GM23338 (cell line): ENCODE data around the gene HKDC1. TPM values are rescaled to one million over a fixed set of nuclear protein-coding genes. Genes with fewer than 3 reads are reported as not detected.

Experiments
- ATAC-seq: fragments of 200-7000 bp; cut with Tn5 transposase; 3 replicates; pipeline ENCODE4 v1.9.1; 2020
- DNase-seq: peaks from one replicate; pipeline ENCODE4 v3.0.0-alpha.2; 2015; ENCODE audit warnings: low spot score
- H2AFZ ChIP-seq: fragments of 200-600 bp; sonication (generic); 2 replicates; pipeline ENCODE4 v1.8.0; 2016; ENCODE audit warnings: antibody characterized with exemption, mild to moderate bottlenecking, moderate library complexity
- H3F3A ChIP-seq: fragments of 200-600 bp; sonication (generic); replicated peaks from 2 replicates; pipeline ENCODE4 v1.8.0; 2017; ENCODE audit warnings: antibody characterized with exemption, mixed run types, low read depth
- H3K27ac ChIP-seq: fragments of 200-600 bp; sonication (generic); 2 replicates; pipeline ENCODE4 v1.6.1; 2016; ENCODE audit warnings: low read depth
- H3K27me3 ChIP-seq: fragments of 200-600 bp; sonication (generic); 2 replicates; pipeline ENCODE4 v1.8.0; 2016; ENCODE audit warnings: mild to moderate bottlenecking, mixed run types, moderate library complexity; ENCODE audit not compliant: insufficient read depth
- H3K36me3 ChIP-seq: fragments of 200-600 bp; sonication (generic); 2 replicates; pipeline ENCODE4 v1.8.0; 2016; ENCODE audit warnings: mild to moderate bottlenecking; ENCODE audit not compliant: insufficient read depth
- H3K4me1 ChIP-seq: fragments of 200-600 bp; sonication (generic); 2 replicates; pipeline ENCODE4 v1.8.0; 2016; ENCODE audit warnings: mild to moderate bottlenecking, moderate library complexity; ENCODE audit not compliant: insufficient read depth
- H3K4me2 ChIP-seq: fragments of 200-600 bp; sonication (generic); 2 replicates; pipeline ENCODE4 v1.7.1; 2017; ENCODE audit warnings: mixed run types
- H3K4me3 ChIP-seq: fragments of 200-600 bp; sonication (generic); 2 replicates; pipeline ENCODE4 v1.6.1; 2016; ENCODE audit warnings: mixed run types
- H3K79me2 ChIP-seq: fragments of 200-600 bp; sonication (generic); replicated peaks from 2 replicates; pipeline ENCODE4 v1.8.0; 2017; ENCODE audit warnings: mild to moderate bottlenecking; ENCODE audit not compliant: insufficient read depth
- H3K9me2 ChIP-seq: fragments of 200-600 bp; sonication (generic); 2 replicates; pipeline ENCODE4 v1.8.0; 2017; ENCODE audit not compliant: insufficient read depth
- H4K20me1 ChIP-seq: fragments of 200-600 bp; sonication (generic); replicated peaks from 2 replicates; pipeline ENCODE4 v1.8.0; 2017; ENCODE audit warnings: mild to moderate bottlenecking; ENCODE audit not compliant: insufficient read depth
- H3K27ac Mint-ChIP-seq: 2 replicates; pipeline ENCODE4 v1.8.0; 2020; ENCODE audit warnings: inconsistent platforms, mild to moderate bottlenecking, moderate library complexity, mixed read lengths
- H3K27me3 Mint-ChIP-seq: 3 replicates; pipeline ENCODE4 v1.8.0; 2022; ENCODE audit warnings: low read depth, mild to moderate bottlenecking, moderate library complexity, mixed read lengths, inconsistent platforms; ENCODE audit not compliant: insufficient read depth, poor library complexity
- H3K36me3 Mint-ChIP-seq: 3 replicates; pipeline ENCODE4 v1.8.0; 2021; ENCODE audit warnings: low read depth, mild to moderate bottlenecking, inconsistent platforms, moderate library complexity, mixed read lengths
- H3K4me1 Mint-ChIP-seq: 3 replicates; pipeline ENCODE4 v1.8.0; 2020; ENCODE audit warnings: mild to moderate bottlenecking, inconsistent platforms, mixed read lengths
- H3K4me3 Mint-ChIP-seq: 3 replicates; pipeline ENCODE4 v1.8.0; 2021; ENCODE audit warnings: moderate library complexity, mild to moderate bottlenecking, inconsistent platforms, mixed read lengths
- H3K9me3 Mint-ChIP-seq: 3 replicates; pipeline ENCODE4 v1.8.0; 2020; ENCODE audit warnings: moderate library complexity, mild to moderate bottlenecking, inconsistent platforms, mixed read lengths
- CREB1 ChIP-seq: fragments of 250-450 bp; sonication (Bioruptor Pico); IDR thresholded peaks from 2 replicates; pipeline ENCODE4 v1.5.0; 2020; ENCODE audit warnings: low read depth, mild to moderate bottlenecking, moderate library complexity
- ETS1 ChIP-seq: IDR thresholded peaks from 2 replicates; pipeline ENCODE4 v1.6.1; 2016; ENCODE audit warnings: antibody characterized with exemption
- EZH2 ChIP-seq: fragments of 200-600 bp; sonication (generic); IDR thresholded peaks from one replicate; pipeline ENCODE4 v1.8.0; 2017; ENCODE audit warnings: antibody characterized with exemption, mild to moderate bottlenecking, low read depth; ENCODE audit not compliant: unreplicated experiment
- EZH2phosphoT487 ChIP-seq: fragments of 200-600 bp; sonication (generic); IDR thresholded peaks from one replicate; pipeline ENCODE4 v1.8.1; 2018; ENCODE audit warnings: antibody characterized with exemption; ENCODE audit not compliant: unreplicated experiment
- JUNB ChIP-seq: IDR thresholded peaks from one replicate; pipeline ENCODE4 v1.6.1; 2016; ENCODE audit warnings: antibody characterized with exemption; ENCODE audit not compliant: unreplicated experiment
- NANOG ChIP-seq: IDR thresholded peaks from 2 replicates; pipeline ENCODE4 v1.6.1; 2016; ENCODE audit warnings: antibody characterized with exemption, borderline replicate concordance
- POLR2AphosphoS5 ChIP-seq: IDR thresholded peaks from 2 replicates; pipeline ENCODE4 v1.6.1; 2016; ENCODE audit warnings: antibody characterized with exemption, low read depth
- REST ChIP-seq: IDR thresholded peaks from one replicate; pipeline ENCODE4 v1.6.1; 2018; ENCODE audit warnings: antibody characterized with exemption; ENCODE audit not compliant: unreplicated experiment
- STAT1 ChIP-seq: IDR thresholded peaks from one replicate; pipeline ENCODE4 v1.6.1; 2016; ENCODE audit warnings: antibody characterized with exemption; ENCODE audit not compliant: unreplicated experiment
- ZNF114 ChIP-seq: fragments of 250-450 bp; sonication (Bioruptor Pico); IDR thresholded peaks from 2 replicates; pipeline ENCODE4 v1.5.0; 2020; ENCODE audit warnings: mild to moderate bottlenecking, moderate library complexity
- ZNF331 ChIP-seq: fragments of 250-450 bp; sonication (Bioruptor Pico); IDR thresholded peaks from 2 replicates; pipeline ENCODE4 v1.5.0; 2020; ENCODE audit warnings: low read depth, mild to moderate bottlenecking, moderate library complexity
- ZNF462 ChIP-seq: fragments of 250-450 bp; sonication (Bioruptor Pico); IDR thresholded peaks from 2 replicates; pipeline ENCODE4 v1.5.0; 2020; ENCODE audit warnings: mild to moderate bottlenecking, moderate library complexity
- polyA plus RNA-seq: library from polyadenylated mRNA; unstranded; fragments of >200 nt; fragmentation: Nextera tagmentation; extraction: Ambion mirVana; gene quantifications from 2 replicates; pipeline ENCODE4 v1.2.1, GENCODE V29; 2016
- total RNA-seq: library from RNA; depleted of rRNA; stranded (reverse); fragments of >200 nt; shearing (Covaris generic); gene quantifications from 2 replicates; pipeline ENCODE4 v1.2.3, GENCODE V29; 2014
- TF ChIP-seq, protein P1 (sequence below), 2 experiments: fragments of 200-600 bp in 1 of 2; sonication (generic) in 1 of 2; conservative IDR thresholded peaks; 2 replicates each; pipeline versions ENCODE4 v1.5.1 to v1.6.1; 2016 to 2017; ENCODE audit warnings: antibody characterized with exemption in 2 of 2, low read depth in 2 of 2, mild to moderate bottlenecking in 2 of 2, moderate library complexity in 1 of 2

Gene HKDC1
- total and polyA plus RNA-seq, 2 experiments from 2014 or later = 0.03 TPM; not detected in 1

DNA sequence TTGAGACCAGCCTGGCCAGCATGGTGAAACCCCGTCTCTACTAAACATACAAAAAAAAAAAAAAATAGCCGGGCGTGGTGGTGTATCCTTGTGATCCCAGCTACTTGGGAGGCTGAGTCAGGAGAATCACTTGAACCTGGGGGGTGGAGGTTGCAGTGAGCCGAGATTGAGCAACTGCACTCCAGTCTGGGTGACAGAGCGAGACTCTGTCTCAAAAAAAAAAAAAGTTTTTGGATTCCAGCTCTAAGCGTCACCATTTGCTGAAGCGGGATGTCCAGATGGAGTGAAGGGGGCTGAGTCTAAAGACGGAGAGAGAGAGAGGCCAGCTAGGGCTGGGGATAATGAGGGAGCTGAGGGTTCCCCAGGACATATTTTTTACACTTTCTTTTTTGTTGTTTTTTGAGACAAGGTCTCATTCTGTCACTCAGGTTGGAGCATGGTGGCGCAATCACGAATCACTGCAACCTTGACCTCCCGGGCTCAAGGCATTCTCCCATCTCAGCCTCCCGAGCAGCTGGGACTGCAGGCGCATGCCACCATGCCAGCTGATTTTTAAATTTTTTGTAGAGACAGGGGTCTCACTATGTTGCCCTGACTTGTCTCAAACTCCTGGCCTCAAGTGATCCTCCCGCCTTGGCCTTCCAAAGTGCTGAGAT is 48.8 kb downstream of the HKDC1 start (continued):
- TF ChIP-seq EZH2phosphoT487 (no peak), NANOG (no peak)

DNA sequence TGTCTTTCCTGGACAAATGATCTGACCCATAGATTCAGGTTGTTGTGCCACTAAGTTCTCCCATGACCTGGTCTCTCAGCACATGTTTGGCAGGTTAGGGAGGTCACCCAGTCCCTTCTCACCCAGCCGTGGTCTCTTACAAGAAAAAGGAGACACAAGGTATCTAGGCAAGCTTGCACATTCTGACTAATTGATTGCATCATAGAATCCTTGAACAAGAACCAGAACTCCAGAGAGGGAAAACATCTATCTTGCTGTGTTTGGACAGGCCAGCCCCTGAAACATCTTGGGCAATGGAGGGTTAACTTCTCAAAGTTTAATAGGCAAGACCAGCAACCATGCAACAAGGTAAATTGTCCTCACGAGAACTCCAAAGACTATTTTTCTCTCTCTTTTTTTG is 49.6 kb downstream of the HKDC1 start:
- no peaks in the 10 kb centered on the region for H3K36me3 Mint-ChIP-seq
- Histone ChIP-seq H3K9me2 (no peaks in the 10 kb centered on the region), H3K4me1 (no peaks in the 10 kb centered on the region), H3K27ac (no peak overlapping the region), H3K79me2 (no peaks in the 10 kb centered on the region), H3K27me3 (no peaks in the 10 kb centered on the region), H3K4me3 (no peak overlapping the region), H3F3A (no peaks in the 10 kb centered on the region), H3K36me3 (no peaks in the 10 kb centered on the region), H4K20me1 (no peaks in the 10 kb centered on the region), H2AFZ (0 out of 2 replicates have a peak overlapping the region, but pooled peaks have one; percentile 69), H3K4me2 (no peak overlapping the region)
- H3K9me3 Mint-ChIP-seq = no peaks in the 10 kb centered on the region
- no peak for ATAC-seq
- H3K27me3 Mint-ChIP-seq = peaks cover 2% of the 10 kb centered on the region
- H3K27ac Mint-ChIP-seq = 0 out of 2 replicates have a peak overlapping the region, but pooled peaks have one; percentile 36
- H3K4me3 Mint-ChIP-seq = no peak overlapping the region
- no peak for DNase-seq
- H3K4me1 Mint-ChIP-seq = peaks cover 2% of the 10 kb centered on the region
- TF ChIP-seq POLR2AphosphoS5 (no peak), ETS1 (no peak), ZNF114 (CRISPR knock-in tag) (no peak), REST (no peak), JUNB (no peak), ZNF462 (CRISPR knock-in tag) (no peak), NANOG (no peak), STAT1 (no peak), ZNF331 (CRISPR knock-in tag) (no peak), EZH2 (no peak), CREB1 (CRISPR knock-in tag) (no peak)
- TF ChIP-seq, protein P1, sequence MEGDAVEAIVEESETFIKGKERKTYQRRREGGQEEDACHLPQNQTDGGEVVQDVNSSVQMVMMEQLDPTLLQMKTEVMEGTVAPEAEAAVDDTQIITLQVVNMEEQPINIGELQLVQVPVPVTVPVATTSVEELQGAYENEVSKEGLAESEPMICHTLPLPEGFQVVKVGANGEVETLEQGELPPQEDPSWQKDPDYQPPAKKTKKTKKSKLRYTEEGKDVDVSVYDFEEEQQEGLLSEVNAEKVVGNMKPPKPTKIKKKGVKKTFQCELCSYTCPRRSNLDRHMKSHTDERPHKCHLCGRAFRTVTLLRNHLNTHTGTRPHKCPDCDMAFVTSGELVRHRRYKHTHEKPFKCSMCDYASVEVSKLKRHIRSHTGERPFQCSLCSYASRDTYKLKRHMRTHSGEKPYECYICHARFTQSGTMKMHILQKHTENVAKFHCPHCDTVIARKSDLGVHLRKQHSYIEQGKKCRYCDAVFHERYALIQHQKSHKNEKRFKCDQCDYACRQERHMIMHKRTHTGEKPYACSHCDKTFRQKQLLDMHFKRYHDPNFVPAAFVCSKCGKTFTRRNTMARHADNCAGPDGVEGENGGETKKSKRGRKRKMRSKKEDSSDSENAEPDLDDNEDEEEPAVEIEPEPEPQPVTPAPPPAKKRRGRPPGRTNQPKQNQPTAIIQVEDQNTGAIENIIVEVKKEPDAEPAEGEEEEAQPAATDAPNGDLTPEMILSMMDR (conservative IDR thresholded peaks at IDR 0.05; ENCODE audit: low read depth in 2 of 2) = no peak
